ENCODE results near the gene SLC22A23.

SLC22A23 gene

GRCh38 chr6:3403238-3404173 is 53.3 kb downstream of the SLC22A23 start:
- H3K4me3 ChIP-seq (ENCODE audit: low read depth, low read length), result no peak overlapping the region
- ChIA-PET POLR2A (no interaction called here), CTCF (interaction anchor here (0.6 to 0.8 kb wide), 3 partner anchors 67 to 329 kb away, joined by 3 read pairs; no protein-coding TSS in a partner anchor)
- H3K9me3 ChIP-seq (ENCODE audit: control insufficient read depth, insufficient read depth, low read depth, low read length), result no peaks in the 10 kb centered on the region
- peaks cover 0 to 3% of the 10 kb centered on the region in 2 experiments; a peak in 1 of 3 replicates for H3K36me3 ChIP-seq (ENCODE audit: control insufficient read depth in 2 of 2, insufficient read depth in 1 of 2, low read length in 2 of 2)
- no peak overlapping the region for H3K27ac ChIP-seq (ENCODE audit: extremely low read depth, low read depth, low read length)
- peaks cover 8% of the 10 kb centered on the region for H3K4me1 ChIP-seq (ENCODE audit: control insufficient read depth, insufficient read depth, low read length)
- TF ChIP-seq ZNF473 (tag by site-specific recombination; IDR thresholded peaks at IDR 0.05) (no peak), ZNF624 (tag by site-specific recombination; IDR thresholded peaks at IDR 0.05) (no peak), ZBTB7A (tag by site-specific recombination; IDR thresholded peaks at IDR 0.05; ENCODE audit: low read depth) (no peak), ZNF138 (tag by site-specific recombination; IDR thresholded peaks at IDR 0.05; ENCODE audit: borderline replicate concordance) (no peak), ZNF26 (tag by site-specific recombination; IDR thresholded peaks at IDR 0.05) (no peak), ZIC2 (tag by site-specific recombination; IDR thresholded peaks at IDR 0.05) (peak; percentile 75), TRIM28 (IDR thresholded peaks at IDR 0.05; ENCODE audit: borderline replicate concordance, low read length) (no peak), AEBP2 (tag by site-specific recombination; IDR thresholded peaks at IDR 0.05; ENCODE audit: borderline replicate concordance) (no peak), GFI1B (tag by site-specific recombination; IDR thresholded peaks at IDR 0.05) (no peak)

- Histone ChIP-seq H3K4me1 (ENCODE audit: control insufficient read depth, insufficient read depth, low read length) (peaks cover 5% of the 10 kb centered on the region), H3K4me3 (ENCODE audit: low read depth, low read length) (no peak overlapping the region), H3K27ac (ENCODE audit: extremely low read depth, low read depth, low read length) (no peak overlapping the region), H3K9me3 (ENCODE audit: control insufficient read depth, insufficient read depth, low read depth, low read length) (no peaks in the 10 kb centered on the region), H3K36me3 (ENCODE audit: control insufficient read depth in 2 of 2, insufficient read depth in 1 of 2, low read length in 2 of 2) (no peaks in the 10 kb centered on the region)
- ChIA-PET CTCF (interaction anchor here (0.6 to 1.5 kb wide), 3 partner anchors 8 to 68 kb away, joined by 3 to 10 read pairs (median 3); no protein-coding TSS in a partner anchor), POLR2A (no interaction called here)
- TF ChIP-seq MZF1 (tag by site-specific recombination; IDR thresholded peaks at IDR 0.05; ENCODE audit: borderline replicate concordance) (no peak), ZFP69B (tag by site-specific recombination; IDR thresholded peaks at IDR 0.05) (no peak), ZNF670 (tag by site-specific recombination; IDR thresholded peaks at IDR 0.05; ENCODE audit: low read depth) (no peak), ZNF626 (tag by site-specific recombination; IDR thresholded peaks at IDR 0.05) (no peak), ZNF174 (tag by site-specific recombination; IDR thresholded peaks at IDR 0.05) (no peak), ZNF214 (tag by site-specific recombination; IDR thresholded peaks at IDR 0.05; ENCODE audit: borderline replicate concordance) (no peak), ZNF221 (tag by site-specific recombination; IDR thresholded peaks at IDR 0.05; ENCODE audit: borderline replicate concordance) (no peak), BCL6B (tag by site-specific recombination; IDR thresholded peaks at IDR 0.05) (no peak), ZSCAN4 (tag by site-specific recombination; IDR thresholded peaks at IDR 0.05) (no peak), ZNF148 (tag by site-specific recombination; IDR thresholded peaks at IDR 0.05; ENCODE audit: borderline replicate concordance) (no peak), ZNF394 (tag by site-specific recombination; IDR thresholded peaks at IDR 0.05; ENCODE audit: borderline replicate concordance) (no peak), ZNF571 (tag by site-specific recombination; IDR thresholded peaks at IDR 0.05) (no peak), SP7 (tag by site-specific recombination; IDR thresholded peaks at IDR 0.05) (no peak), ZNF16 (tag by site-specific recombination; IDR thresholded peaks at IDR 0.05; ENCODE audit: low read depth) (no peak)
These were observed 54.3 kb downstream of the SLC22A23 start for GRCh38 chr6:3402310-3403237.
